GM12878 (cell line): ENCODE measurements around the gene ASIP. TPM values are rescaled to one million over a fixed set of nuclear protein-coding genes. Genes with fewer than 3 reads are reported as not detected.

Experiments
- ATAC-seq: fragments of 200-7000 bp; cut with Tn5 transposase; 3 replicates; pipeline ENCODE4 v1.9.1; 2020; ENCODE audit warnings: mild to moderate bottlenecking, moderate library complexity
- BruUV-seq: library from RNA; stranded (reverse); fragments of 400-500 nt; replicated peaks from 2 replicates; lab custom pipeline; 2021; lab: Mats Ljungman, UMichigan
- CTCF ChIA-PET: fragments of 300-600 bp; sonication (Branson Sonifier 250); formaldehyde crosslinking; extraction: SDS; loops from one replicate; lab custom pipeline; 2021; ENCODE audit warnings: inconsistent platforms; lab: Yijun Ruan, JAX
- POLR2A ChIA-PET: fragments of 350-600 bp; formaldehyde crosslinking; extraction: SDS; loops from one replicate; lab custom pipeline; 2021; ENCODE audit warnings: inconsistent platforms; lab: Charles Lee
- RAD21 ChIA-PET: fragments of 300-600 bp; sonication (Branson Sonifier 250); formaldehyde crosslinking; loops from one replicate; lab custom pipeline; 2023; ENCODE audit warnings: antibody characterized with exemption; ENCODE audit not compliant: unreplicated experiment; lab: Charles Lee
- SMC1A ChIA-PET: fragments of 300-600 bp; sonication (Branson Sonifier 250); formaldehyde crosslinking; loops from one replicate; lab custom pipeline; 2023; ENCODE audit not compliant: unreplicated experiment, uncharacterized antibody; lab: Charles Lee
- DNase-seq: peaks from one replicate; pipeline ENCODE4 v3.0.0-alpha.2; 2011; ENCODE audit warnings: low read depth, low spot score
- FAIRE-seq: peaks from 3 replicates; lab custom pipeline; 2011; peaks lifted over from hg19 to GRCh38; lab: Jason Lieb, UNC
- H2AFZ ChIP-seq: 2 replicates; pipeline ENCODE4 v1.6.0; 2011; ENCODE audit warnings: low read depth, low read length, control low read depth; ENCODE audit not compliant: control insufficient read depth
- H3K27ac ChIP-seq: 2 replicates; pipeline ENCODE4 v1.5.1; 2011; ENCODE audit warnings: control low read depth; ENCODE audit not compliant: control insufficient read depth, insufficient read depth
- H3K27me3 ChIP-seq, 2 experiments: replicated peaks in 1 of 2; 2 replicates each; pipeline versions ENCODE4 v1.6.0 to v1.6.1; 2011; ENCODE audit warnings: low read length in 1 of 2; ENCODE audit not compliant: control insufficient read depth in 2 of 2, insufficient read depth in 2 of 2
- H3K36me3 ChIP-seq, 2 experiments: 2 replicates each; pipeline ENCODE4 v1.5.1; 2011; ENCODE audit warnings: low read length in 1 of 2; ENCODE audit not compliant: control insufficient read depth in 2 of 2, insufficient read depth in 2 of 2
- H3K4me1 ChIP-seq: 2 replicates; pipeline ENCODE4 v1.6.1; 2011; ENCODE audit warnings: mild to moderate bottlenecking, low read length, moderate library complexity, mixed read lengths; ENCODE audit not compliant: control insufficient read depth, insufficient read depth
- H3K4me2 ChIP-seq: 2 replicates; pipeline ENCODE4 v1.6.0; 2011; ENCODE audit warnings: control low read depth; ENCODE audit not compliant: control insufficient read depth, insufficient read depth
- H3K4me3 ChIP-seq: fragments of 200-600 bp; sonication (generic); 2 replicates; pipeline ENCODE4 v1.5.1; 2016
- H3K79me2 ChIP-seq: 2 replicates; pipeline ENCODE4 v1.6.0; 2011; ENCODE audit warnings: low read length; ENCODE audit not compliant: control insufficient read depth, insufficient read depth
- H3K9ac ChIP-seq: 2 replicates; pipeline ENCODE4 v1.8.0; 2011; ENCODE audit warnings: low read length, control low read depth, mixed read lengths; ENCODE audit not compliant: control insufficient read depth, insufficient read depth
- H3K9me3 ChIP-seq: replicated peaks from 3 replicates; pipeline ENCODE4 v1.5.1; 2011; ENCODE audit warnings: mild to moderate bottlenecking, low read length; ENCODE audit not compliant: control insufficient read depth, insufficient read depth
- H4K20me1 ChIP-seq: 2 replicates; pipeline ENCODE4 v1.6.0; 2011; ENCODE audit not compliant: control insufficient read depth, insufficient read depth
- ATF2 ChIP-seq: IDR thresholded peaks from 2 replicates; pipeline ENCODE4 v1.6.1; 2012; ENCODE audit warnings: low read length, inconsistent platforms
- ATF7 ChIP-seq: fragments of 450-650 bp; IDR thresholded peaks from 2 replicates; pipeline ENCODE4 v1.6.1; 2016; ENCODE audit warnings: low read depth, mild to moderate bottlenecking
- BMI1 ChIP-seq: fragments of 450-650 bp; IDR thresholded peaks from 2 replicates; pipeline ENCODE4 v1.6.1; 2016; ENCODE audit warnings: mild to moderate bottlenecking, moderate library complexity, borderline replicate concordance
- CBX5 ChIP-seq: sonication (generic); IDR thresholded peaks from 2 replicates; pipeline ENCODE4 v1.6.1; 2016; ENCODE audit warnings: low read depth, moderate library complexity, mild to moderate bottlenecking, inconsistent platforms
- E2F4 ChIP-seq: IDR thresholded peaks from 2 replicates; pipeline ENCODE4 v1.6.1; 2012; ENCODE audit warnings: low read depth, low read length, improper control_type of control experiment
- IRF4 ChIP-seq: IDR thresholded peaks from 2 replicates; pipeline ENCODE4 v1.6.1; 2011; ENCODE audit warnings: low read depth, low read length
- MAX ChIP-seq: IDR thresholded peaks from 2 replicates; pipeline ENCODE4 v1.6.1; 2012; ENCODE audit warnings: low read depth, low read length, improper control_type of control experiment
- NBN ChIP-seq: fragments of 450-650 bp; IDR thresholded peaks from 2 replicates; pipeline ENCODE4 v1.6.1; 2016
- NFYB ChIP-seq: IDR thresholded peaks from 2 replicates; pipeline ENCODE4 v1.6.1; 2011; ENCODE audit warnings: low read depth, mild to moderate bottlenecking, low read length, improper control_type of control experiment, moderate library complexity; ENCODE audit not compliant: insufficient read depth
- POLR2AphosphoS5 ChIP-seq: IDR thresholded peaks from 2 replicates; pipeline ENCODE4 v1.6.1; 2011; ENCODE audit warnings: mild to moderate bottlenecking, low read length, inconsistent platforms
- RELB ChIP-seq: fragments of 450-650 bp; IDR thresholded peaks from 2 replicates; pipeline ENCODE4 v1.6.1; 2017; ENCODE audit warnings: low read depth, mild to moderate bottlenecking, moderate library complexity
- SMAD1 ChIP-seq: fragments of 450-650 bp; IDR thresholded peaks from 2 replicates; pipeline ENCODE4 v1.6.1; 2018; ENCODE audit warnings: mild to moderate bottlenecking, low read depth; ENCODE audit not compliant: partially characterized antibody
- TAF1 ChIP-seq: IDR thresholded peaks from 2 replicates; pipeline ENCODE4 v1.6.1; 2011; ENCODE audit warnings: mild to moderate bottlenecking, low read depth, low read length, borderline replicate concordance
- ZZZ3 ChIP-seq: IDR thresholded peaks from 2 replicates; pipeline ENCODE4 v1.6.1; 2011; ENCODE audit warnings: low read depth; ENCODE audit not compliant: control insufficient read depth, insufficient read length
- WGBS: methylation state at CpG from one replicate; pipeline ENCODE4 v1.1.6; 2016; ENCODE audit warnings: low lambda C conversion rate; ENCODE audit not compliant: insufficient replicate concordance, insufficient coverage; ENCODE audit errors: missing lambda C conversion rate; 5-methylcytosine and 5-hydroxymethylcytosine counted together
- in situ Hi-C: fragments of 300-500 bp; cut with MboI; formaldehyde crosslinking; loops from 9 replicates; pipeline ENCODE4 v1.14.3; 2018; ENCODE audit warnings: mixed read lengths
- intact Hi-C: fragments of 100-400 bp; cut with micrococcal nuclease; formaldehyde crosslinking; loops from one replicate; pipeline ENCODE4 v1.14.2; 2022; ENCODE audit not compliant: unreplicated experiment
- polyA plus RNA-seq, 11 experiments: library from polyadenylated mRNA; depleted of rRNA in 4 of 11; unstranded in 6 of 11; stranded (reverse) in 5 of 11; fragments of >200 nt; fragmentation: Nextera tagmentation in 4 of 11; fragmentation: Illumina TruSeq in 1 of 11; extraction: Ambion mirVana in 4 of 11; extraction: Trizol in 1 of 11; gene quantifications; 1 replicate in 1 of 11; 2 replicates in 10 of 11; pipeline versions ENCODE4 v1.2.1 to v1.2.3, GENCODE V29; 2011 to 2016; ENCODE audit warnings: inconsistent platforms in 2 of 11, missing spikeins in 2 of 11, low read depth in 1 of 11
- total RNA-seq, 4 experiments: library from RNA; depleted of rRNA in 3 of 4; stranded (reverse); fragments of >200 nt in 3 of 4; fragmentation: Illumina TruSeq in 1 of 4; extraction: Trizol in 1 of 4; gene quantifications; 2 replicates each; pipeline versions ENCODE4 v1.2.1 to v1.2.3, GENCODE V29; 2013 to 2021

Gene ASIP
- total and polyA plus RNA-seq, 10 of the 15 experiments (the other 5 are each of a cell fraction or from before 2014, with no cell fraction given) = 0.29 TPM; not detected in 9

GRCh38 chr20:34211591-34211990 lies 29.6 kb upstream of the ASIP start:
- intact Hi-C loops = no loop called here
- BruUV-seq = no TSS peak
- TF ChIP-seq BMI1 = no peak
- TF ChIP-seq CBX5 = peak; percentile 64; the same call in 1 of the 2 replicates
- TF ChIP-seq, all 136 proteins: peak for 1
- in situ Hi-C loops = no loop called here
- H3K4me2 ChIP-seq = no peak overlapping the region
- H3K9ac ChIP-seq = no peak overlapping the region
- SMC1A ChIA-PET = no interaction called here
- DNase-seq (no peak), FAIRE-seq (no peak), ATAC-seq (no peak)
- no peaks in the 10 kb centered on the region for H3K36me3 ChIP-seq
- H3K4me3 ChIP-seq = no peak overlapping the region
- no peaks in the 10 kb centered on the region for H4K20me1 ChIP-seq
- POLR2A ChIA-PET = no interaction called here
- H3K27ac ChIP-seq = no peak overlapping the region
- CTCF ChIA-PET = no interaction called here
- WGBS = 0% methylated on average over 2 of the region's 2 CpGs
- no peaks in the 10 kb centered on the region for H3K79me2 ChIP-seq
- no peak overlapping the region for H2AFZ ChIP-seq
- no peaks in the 10 kb centered on the region for H3K4me1 ChIP-seq
- H3K9me3 ChIP-seq = no peaks in the 10 kb centered on the region; the same call in 1 of the 3 replicates
- RAD21 ChIA-PET = no interaction called here
- no peaks in the 10 kb centered on the region; a peak in 1 of 4 replicates for H3K27me3 ChIP-seq

GRCh38 chr20:34213213-34213612 lies 28.0 kb upstream of the ASIP start:
- POLR2A ChIA-PET = no interaction called here
- no peaks in the 10 kb centered on the region for H3K79me2 ChIP-seq
- H3K27me3 ChIP-seq = no peaks in the 10 kb centered on the region; a peak in 1 of 4 replicates
- H2AFZ ChIP-seq = no peak overlapping the region
- no peaks in the 10 kb centered on the region for H4K20me1 ChIP-seq
- H3K4me2 ChIP-seq = no peak overlapping the region
- RAD21 ChIA-PET = no interaction called here
- no peak for ATAC-seq
- CTCF ChIA-PET = no interaction called here
- no TSS peak for BruUV-seq
- H3K36me3 ChIP-seq = no peaks in the 10 kb centered on the region
- no peak for DNase-seq
- H3K27ac ChIP-seq = no peak overlapping the region
- no peaks in the 10 kb centered on the region for H3K4me1 ChIP-seq
- SMC1A ChIA-PET = no interaction called here
- H3K9ac ChIP-seq = no peak overlapping the region
- no peaks in the 10 kb centered on the region; the same call in 1 of the 3 replicates for H3K9me3 ChIP-seq
- no peak overlapping the region for H3K4me3 ChIP-seq
- no peak for FAIRE-seq
- in situ Hi-C loops (no loop called here), intact Hi-C loops (no loop called here)
- 27% methylated on average over 2 of the region's 2 CpGs for WGBS
- TF ChIP-seq MAX = no peak
- TF ChIP-seq IRF4 = no peak
- no peak for TF ChIP-seq ATF7
- no peak for TF ChIP-seq NBN
- no peak for TF ChIP-seq E2F4
- TF ChIP-seq NFYB = no peak
- no peak for TF ChIP-seq SMAD1
- no peak for TF ChIP-seq ATF2
- no peak for TF ChIP-seq RELB
- TF ChIP-seq POLR2AphosphoS5 = no peak
- no peak for TF ChIP-seq TAF1
- TF ChIP-seq ZZZ3 = no peak
